Measurements from ENCODE around the gene TP53TG5.
"Not testable (repeated sequence)": the region's sequence is repeated elsewhere in the genome, so short reads cannot be mapped to it uniquely, and the experiment has no call there.

The TP53TG5 gene

DNA sequence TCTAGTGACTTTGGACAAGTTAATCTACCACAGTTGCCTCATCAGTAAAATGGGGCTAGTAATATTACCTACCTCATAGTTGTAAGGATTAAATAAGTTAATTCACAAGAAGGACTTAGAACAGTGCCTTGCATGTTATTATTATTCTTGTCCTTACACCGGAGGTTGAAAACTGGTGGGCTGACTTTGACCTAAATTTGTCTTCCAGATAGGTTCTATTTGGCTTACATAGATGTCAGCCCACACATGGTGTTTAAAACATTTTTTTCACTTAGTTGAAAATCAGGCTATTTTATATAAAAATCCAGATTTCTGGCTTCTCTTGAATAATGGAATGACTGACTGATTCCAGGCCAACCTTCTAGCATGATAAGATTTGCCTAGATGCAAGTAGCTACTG lies 11.9 kb downstream of the TP53TG5 start:
- no peak for DNase-seq

GRCh38 chr20:45365444-45365970 lies 12.6 kb downstream of the TP53TG5 start:
- no peak for DNase-seq

GRCh38 chr20:45363611-45364492 lies 14.3 kb downstream of the TP53TG5 start:
- no peak for DNase-seq

- peak; percentile 96 to 99 (median 98) for DNase-seq
Observed at GRCh38 chr20:45362804-45363610, 15.1 kb downstream of the TP53TG5 start, which contains the start of gene SYS1. Gene SYS1 (plus strand): TSS chr20:45363156. CDS start chr20:45363532, 376 bp downstream.

DNA sequence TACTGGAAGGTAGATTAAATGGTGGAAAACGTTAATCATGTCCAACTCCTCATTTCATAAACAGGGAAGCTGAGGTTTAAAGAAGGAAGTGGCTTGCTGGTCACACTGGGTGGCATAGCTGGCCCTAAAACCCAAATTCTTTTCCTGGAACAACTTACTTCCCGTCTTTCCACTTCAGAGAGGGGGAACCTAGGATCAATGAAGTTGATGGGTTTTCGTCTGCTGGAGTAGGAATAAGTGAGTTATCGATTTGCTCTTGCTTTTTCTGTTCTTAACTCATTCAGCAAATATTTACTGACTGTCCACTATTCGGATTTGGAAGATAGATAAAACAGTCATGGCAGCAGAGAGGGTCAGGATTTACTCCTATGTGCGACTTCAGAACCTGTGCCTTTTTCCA lies 16.3 kb downstream of the TP53TG5 start:
- DNase-seq: no peak

DNA sequence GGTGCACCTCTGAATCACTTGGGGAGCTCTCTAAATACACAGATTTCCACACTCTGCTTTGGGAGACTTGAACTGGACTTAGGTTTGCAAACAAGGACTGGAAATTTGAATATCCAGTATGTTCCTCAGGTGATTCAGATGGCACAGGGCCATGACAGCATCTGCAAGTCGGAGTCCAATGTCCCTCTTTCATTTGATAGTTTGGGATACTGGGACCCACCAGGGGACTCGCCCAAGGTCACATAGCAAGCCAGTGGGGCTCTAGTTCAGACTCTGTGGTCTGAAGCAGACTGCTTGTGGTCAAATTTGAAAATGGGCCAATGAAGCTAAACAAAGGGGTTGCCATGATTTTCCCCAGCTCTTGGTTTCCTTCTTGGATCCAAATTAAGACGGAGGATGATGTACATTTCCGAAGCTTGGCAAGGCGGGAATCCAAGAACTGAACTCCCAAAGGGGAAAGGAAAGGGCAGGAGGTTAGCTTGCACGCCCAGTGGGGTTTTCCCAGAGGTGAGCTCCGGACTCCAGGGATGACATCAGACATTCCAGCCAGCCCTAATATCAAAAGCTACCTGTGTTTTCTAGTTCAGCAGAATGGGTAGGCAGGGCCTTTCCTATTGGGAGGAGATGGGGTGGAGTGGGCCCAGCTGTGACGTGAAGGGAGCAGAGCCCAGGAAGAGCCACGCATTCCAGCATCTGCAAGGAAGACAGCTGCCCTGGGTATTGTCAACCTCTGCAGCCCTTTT lies 18.5 kb downstream of the TP53TG5 start:
- no peak for DNase-seq

- no peak for DNase-seq
Observed at GRCh38 chr20:45359069-45359405, 19.1 kb downstream of the TP53TG5 start.

DNA sequence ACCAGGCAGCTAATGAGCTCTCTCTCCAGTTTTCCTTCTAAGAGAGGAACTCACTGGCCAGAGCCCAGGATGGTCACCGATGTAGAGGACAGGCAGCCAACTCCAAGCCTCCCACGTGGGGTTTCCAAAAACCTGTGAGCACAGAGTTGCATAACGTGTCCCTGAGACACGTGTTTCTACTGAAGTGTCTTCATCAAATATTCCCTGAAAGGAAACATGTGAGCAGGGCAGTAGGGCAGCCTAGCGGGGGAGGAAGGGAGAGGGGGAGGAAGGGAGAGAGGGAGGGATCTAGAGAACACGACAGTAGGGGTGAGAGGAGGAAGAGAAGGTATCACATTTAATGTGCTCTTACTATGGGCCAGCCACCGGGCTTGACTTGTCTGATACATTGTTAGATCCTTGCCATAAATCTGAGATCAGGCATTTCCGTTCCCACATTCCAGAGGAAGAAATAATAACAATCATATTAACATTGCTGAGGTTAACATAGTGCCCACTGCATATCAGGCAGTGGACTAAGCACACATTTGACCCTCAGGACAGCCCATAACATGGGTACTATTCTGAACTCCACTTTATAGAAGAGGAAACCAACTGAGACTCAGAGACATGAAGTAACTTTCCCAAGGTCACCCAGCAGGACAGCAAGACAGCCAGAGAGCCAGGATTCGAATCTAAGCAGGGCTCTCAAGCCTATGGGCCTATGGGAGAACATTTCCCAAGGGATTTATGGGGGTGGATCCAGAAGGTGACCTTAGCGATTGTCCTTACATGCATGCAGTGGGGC lies 19.6 kb downstream of the TP53TG5 start:
- peak in 12 of 14 donors; percentile 20 to 94 (median 60) for DNase-seq

DNA sequence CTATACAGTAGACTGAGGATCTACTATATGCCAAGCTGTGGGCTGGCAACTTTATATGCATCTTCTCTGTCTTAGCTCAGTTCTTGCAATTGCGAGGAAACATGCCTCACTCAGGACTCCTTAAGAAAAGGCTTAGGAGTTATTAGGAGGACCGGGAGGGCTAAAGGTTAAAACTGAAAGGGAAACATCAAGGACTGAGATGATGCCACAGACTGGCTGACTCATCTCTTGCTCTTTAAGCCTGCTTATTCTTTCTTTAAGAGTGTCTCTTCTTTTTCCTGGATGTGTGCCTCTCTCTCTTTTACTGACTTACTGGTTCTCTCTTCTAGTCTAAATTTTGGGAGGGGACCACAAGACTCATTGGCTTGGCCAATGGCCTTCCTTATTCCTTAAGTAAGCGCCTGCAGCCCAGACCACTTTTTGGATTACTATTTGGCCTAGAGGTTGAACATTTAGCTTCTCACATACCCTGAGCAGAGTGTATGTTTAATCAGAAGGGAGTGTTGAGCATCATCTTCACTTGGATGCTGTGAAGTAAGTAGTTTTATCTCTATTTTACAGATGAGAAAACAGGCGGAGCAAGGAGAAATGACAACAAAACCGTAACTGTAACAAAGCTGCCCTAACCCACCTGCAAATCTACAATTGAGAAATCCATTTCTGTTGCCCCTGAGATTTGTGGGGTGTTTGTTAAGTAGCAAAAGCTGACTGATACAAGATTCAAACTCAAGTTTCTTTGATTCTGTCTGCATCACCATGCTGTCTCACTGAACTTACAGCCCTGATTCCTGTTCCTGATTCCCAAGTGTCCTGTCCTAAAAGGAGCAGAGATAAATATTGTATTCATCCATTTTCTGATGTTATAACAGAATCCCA lies 22.7 kb downstream of the TP53TG5 start:
- DNase-seq: no peak

- DNase-seq: peak in 1 of 14 donors; percentile 11
Observed at GRCh38 chr20:45354423-45355208, 23.5 kb downstream of the TP53TG5 start.

DNA sequence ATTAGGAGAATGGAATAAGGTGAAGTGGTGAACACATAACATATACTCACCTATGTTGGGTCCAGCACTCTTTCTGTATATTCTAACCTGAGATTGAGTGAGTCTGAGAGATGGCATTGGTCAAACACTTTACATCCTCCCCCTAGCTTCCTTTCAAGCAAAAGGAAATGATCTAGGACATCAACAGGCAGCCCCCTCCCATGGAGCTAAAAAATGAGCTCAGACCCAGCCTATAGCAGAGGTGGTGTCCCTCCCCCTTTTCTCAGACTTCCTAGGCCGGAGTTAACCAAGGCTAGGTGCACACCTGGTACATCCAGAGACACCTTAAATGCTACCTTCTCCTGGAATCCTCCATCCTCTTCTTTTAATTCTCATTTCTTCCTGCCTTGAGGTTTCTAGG lies 24.4 kb downstream of the TP53TG5 start:
- no peak for DNase-seq

- DNase-seq: no peak
Observed at GRCh38 chr20:45352729-45353128, 25.4 kb downstream of the TP53TG5 start.

GRCh38 chr20:45350795-45351194 lies 27.3 kb downstream of the TP53TG5 start:
- not testable (repeated sequence) for DNase-seq

DNA sequence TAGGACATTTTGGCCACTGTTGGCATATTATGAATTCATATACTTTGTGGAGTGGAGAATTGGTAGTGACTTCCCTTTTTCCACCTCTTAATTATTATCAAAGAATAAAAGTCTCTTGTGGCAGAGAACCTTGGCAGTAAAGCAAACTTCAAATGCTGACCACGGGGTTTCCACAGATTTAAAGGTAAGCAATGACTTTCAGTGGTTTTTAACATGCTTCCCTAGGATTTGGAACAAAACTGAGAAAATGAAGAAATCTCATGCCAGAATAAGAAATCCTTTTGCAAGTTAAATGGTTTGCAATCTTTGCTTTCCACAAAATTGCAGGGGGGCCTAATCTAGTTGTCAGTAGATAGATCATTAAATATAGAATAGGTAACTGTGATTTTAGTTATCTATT lies 27.9 kb downstream of the TP53TG5 start:
- DNase-seq: no peak

DNA sequence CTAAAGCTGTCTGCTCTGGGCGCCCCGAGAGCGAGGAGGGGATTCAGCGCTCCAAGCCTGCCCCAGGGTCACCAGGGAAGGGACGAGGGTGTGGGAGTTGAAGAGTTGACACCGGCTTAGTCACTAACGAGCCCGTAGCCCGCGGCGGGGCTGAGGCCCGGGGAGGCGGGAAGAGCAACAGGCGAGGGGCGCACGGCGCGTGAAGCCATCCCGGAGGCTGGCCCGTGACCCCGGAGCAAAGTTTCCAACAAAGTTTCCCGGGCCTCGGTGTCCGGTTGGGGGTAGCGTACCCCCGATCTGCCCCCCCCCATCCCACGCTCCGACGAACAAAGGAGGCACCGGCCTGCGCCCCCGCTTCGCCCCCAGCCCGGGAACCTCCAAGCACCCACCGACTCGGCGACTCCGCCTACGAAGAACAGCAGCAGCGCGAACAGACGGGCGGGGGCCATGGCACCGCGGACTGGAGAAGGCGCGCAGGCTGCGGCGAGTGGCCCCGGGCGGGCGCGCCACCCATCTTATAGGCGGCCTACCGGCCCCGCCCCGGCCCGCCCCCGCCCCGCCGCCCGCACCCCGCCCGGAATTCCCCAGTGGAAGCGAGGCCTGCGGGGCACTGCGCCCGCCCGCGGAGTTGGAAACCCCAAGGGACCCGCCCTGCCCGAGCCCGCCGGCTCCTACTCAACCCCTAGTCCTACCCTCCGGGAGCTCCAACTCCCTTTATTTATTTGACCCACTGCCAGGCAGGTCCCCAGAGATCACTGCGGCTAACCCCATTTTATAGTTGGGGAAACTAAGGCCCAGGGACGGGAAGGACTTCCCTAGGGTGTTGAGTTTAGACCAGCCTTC lies 30.0 kb downstream of the TP53TG5 start, which contains the start of gene SDC4:
SDC4 (minus strand) TSS at position 489 of the 843 bp plus-strand sequence; CDS start at position 449, 40 bp downstream.
- DNase-seq: peak in 6 of 14 donors; percentile 14 to 64 (median 24)

GRCh38 chr20:45347297-45347935 lies 30.7 kb downstream of the TP53TG5 start:
- no peak for DNase-seq

DNA sequence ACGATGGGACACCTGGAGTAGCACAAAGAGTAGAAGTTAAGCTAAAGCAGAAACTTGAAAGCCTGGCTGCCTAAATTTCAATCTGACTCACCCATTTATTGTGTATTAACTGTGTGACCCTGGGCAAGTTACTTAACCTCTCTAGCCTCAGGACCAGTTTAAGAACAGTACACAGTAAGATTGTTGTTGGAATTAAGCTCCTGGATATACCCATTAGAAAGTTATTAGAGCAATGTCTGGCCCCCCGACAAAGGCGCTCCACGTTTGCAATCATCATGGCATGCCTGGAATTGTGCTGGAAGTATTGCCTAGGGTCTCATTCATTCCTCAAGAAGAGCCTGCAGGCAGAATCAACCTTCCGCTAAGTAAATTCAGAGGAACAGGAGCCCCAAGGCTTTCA lies 31.3 kb downstream of the TP53TG5 start:
- DNase-seq: no peak

GRCh38 chr20:45346291-45346718 lies 31.8 kb downstream of the TP53TG5 start:
- DNase-seq: no peak

All from C1 segment of cervical spinal cord (tissue), 14 donors.